Hepatocyte (in vitro differentiated cells): ENCODE data around the gene SARS2.

Experiments used
- EZH2 ChIP-seq: fragments of 200-600 bp; sonication (generic); IDR thresholded peaks from 2 replicates; pipeline ENCODE4 v1.6.1; 2016; ENCODE audit warnings: antibody characterized with exemption, mild to moderate bottlenecking, borderline replicate concordance
- TF ChIP-seq, protein P1 (sequence below): fragments of 200-600 bp; sonication (generic); IDR thresholded peaks from 2 replicates; pipeline ENCODE4 v1.5.1; 2016; ENCODE audit warnings: antibody characterized with exemption, mild to moderate bottlenecking; ENCODE audit not compliant: poor library complexity

DNA sequence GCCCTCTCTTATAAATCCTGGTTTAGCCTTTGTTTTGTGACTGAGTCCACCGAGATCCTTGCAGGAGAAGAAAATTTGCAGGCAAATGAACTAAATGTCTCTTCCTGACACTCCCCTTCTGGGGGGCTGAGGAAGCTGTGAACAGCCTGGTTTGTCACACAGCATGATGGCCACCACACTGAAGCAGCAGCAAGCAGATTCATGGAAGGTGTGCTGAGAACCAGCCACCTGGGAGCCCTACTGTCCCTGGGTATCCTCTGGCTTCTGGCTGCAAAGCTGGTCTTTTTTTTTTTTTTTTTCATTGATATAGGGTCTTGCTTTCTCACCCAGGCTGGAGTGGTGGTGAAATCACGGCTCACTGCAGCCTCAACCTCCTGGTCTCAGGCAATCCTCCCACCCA lies 11.4 kb upstream of the SARS2 start:
- TF ChIP-seq, protein P1, sequence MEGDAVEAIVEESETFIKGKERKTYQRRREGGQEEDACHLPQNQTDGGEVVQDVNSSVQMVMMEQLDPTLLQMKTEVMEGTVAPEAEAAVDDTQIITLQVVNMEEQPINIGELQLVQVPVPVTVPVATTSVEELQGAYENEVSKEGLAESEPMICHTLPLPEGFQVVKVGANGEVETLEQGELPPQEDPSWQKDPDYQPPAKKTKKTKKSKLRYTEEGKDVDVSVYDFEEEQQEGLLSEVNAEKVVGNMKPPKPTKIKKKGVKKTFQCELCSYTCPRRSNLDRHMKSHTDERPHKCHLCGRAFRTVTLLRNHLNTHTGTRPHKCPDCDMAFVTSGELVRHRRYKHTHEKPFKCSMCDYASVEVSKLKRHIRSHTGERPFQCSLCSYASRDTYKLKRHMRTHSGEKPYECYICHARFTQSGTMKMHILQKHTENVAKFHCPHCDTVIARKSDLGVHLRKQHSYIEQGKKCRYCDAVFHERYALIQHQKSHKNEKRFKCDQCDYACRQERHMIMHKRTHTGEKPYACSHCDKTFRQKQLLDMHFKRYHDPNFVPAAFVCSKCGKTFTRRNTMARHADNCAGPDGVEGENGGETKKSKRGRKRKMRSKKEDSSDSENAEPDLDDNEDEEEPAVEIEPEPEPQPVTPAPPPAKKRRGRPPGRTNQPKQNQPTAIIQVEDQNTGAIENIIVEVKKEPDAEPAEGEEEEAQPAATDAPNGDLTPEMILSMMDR = no peak
- no peak for TF ChIP-seq EZH2
